ENCODE data around the gene CDK14. TPM values are rescaled to one million over a fixed set of nuclear protein-coding genes. Genes with fewer than 3 reads are reported as not detected.

Gene CDK14
- total RNA-seq, 4 donors from 2014 or later = 1.1 to 12.7 (median 5.8) TPM

- DNase-seq (ENCODE audit: low spot score in 2 of 2) = no peak
- 66 to 69% methylated on average over 1 of the region's 1 CpG for WGBS, 2 donors
- H3K4me3 ChIP-seq (ENCODE audit: low read depth, poor library complexity, severe bottlenecking) = no peak overlapping the region
- intact Hi-C loops (cut with DNase I; ENCODE audit: low total_unique reads) = no loop called here
- TF ChIP-seq POLR2A (IDR thresholded peaks at IDR 0.05) (no peak), CTCF (IDR thresholded peaks at IDR 0.05) (no peak)
These were observed 222.2 kb downstream of the CDK14 start for GRCh38 chr7:90818341-90818740.

GRCh38 chr7:90821961-90822620 lies 226.0 kb downstream of the CDK14 start:
- intact Hi-C loops (cut with DNase I; ENCODE audit: low total_unique reads) = no loop called here
- TF ChIP-seq CTCF (IDR thresholded peaks at IDR 0.05) (no peak), POLR2A (IDR thresholded peaks at IDR 0.05) (no peak)
- no peak overlapping the region for H3K4me3 ChIP-seq (ENCODE audit: low read depth, poor library complexity, severe bottlenecking)
- 75 to 83% methylated on average over 4 of the region's 4 CpGs for WGBS, 2 donors
- no peak for DNase-seq (ENCODE audit: low spot score in 2 of 2)

DNA sequence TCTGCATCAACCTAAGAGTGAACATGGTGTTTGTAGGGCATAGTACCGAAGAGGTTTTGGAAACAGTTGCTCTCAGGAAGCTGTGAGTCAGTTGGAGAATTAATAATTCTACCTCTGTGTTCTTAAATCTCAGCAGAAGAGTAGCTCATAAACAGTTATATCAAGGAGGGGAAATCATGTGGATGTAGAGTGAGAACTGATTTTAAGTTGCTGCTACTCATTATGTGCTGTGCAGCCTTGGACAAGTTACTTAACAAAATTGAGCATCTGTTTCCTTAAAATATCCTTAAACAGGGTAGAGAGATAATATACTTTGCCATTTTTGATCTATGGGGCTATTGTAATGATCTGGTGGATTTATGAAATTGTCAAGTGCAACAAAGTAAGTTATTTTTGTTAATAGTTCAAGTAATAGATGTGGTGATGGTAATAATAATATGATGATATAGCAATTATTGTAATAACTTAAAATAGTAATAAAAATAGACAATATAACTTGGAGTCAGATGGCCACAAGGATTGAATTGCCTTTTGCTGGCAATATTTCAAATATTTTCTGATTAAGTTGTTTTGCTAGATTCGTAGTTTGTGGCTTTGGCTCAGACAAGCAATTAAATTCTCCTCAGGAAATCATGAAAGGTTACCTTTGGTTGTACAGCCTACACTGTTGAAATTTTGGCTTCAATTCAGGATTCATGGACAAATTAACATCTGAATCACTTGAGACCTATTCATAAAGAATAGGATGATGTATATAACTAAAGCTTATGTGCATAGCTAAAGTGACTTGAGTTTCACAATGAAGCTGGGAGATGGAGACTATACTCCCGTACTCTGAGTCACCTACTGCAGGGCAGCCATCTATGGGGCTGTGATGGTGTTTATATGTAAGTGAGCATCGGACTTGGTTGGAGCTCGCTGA lies 228.5 kb downstream of the CDK14 start:
- intact Hi-C loops (cut with DNase I; ENCODE audit: low total_unique reads) = no loop called here
- H3K4me3 ChIP-seq (ENCODE audit: low read depth, poor library complexity, severe bottlenecking) = no peak overlapping the region
- 43 to 50% methylated on average over 5 of the region's 5 CpGs for WGBS, 2 donors
- TF ChIP-seq CTCF (IDR thresholded peaks at IDR 0.05) (no peak), POLR2A (IDR thresholded peaks at IDR 0.05) (no peak)
- no peak for DNase-seq (ENCODE audit: low spot score in 2 of 2)

- DNase-seq (ENCODE audit: low spot score in 2 of 2) = no peak
- intact Hi-C loops (cut with DNase I; ENCODE audit: low total_unique reads) = no loop called here
- 50 to 63% methylated on average over 2 of the region's 2 CpGs for WGBS, 2 donors
These were observed 229.7 kb downstream of the CDK14 start for GRCh38 chr7:90825779-90826178.

DNA sequence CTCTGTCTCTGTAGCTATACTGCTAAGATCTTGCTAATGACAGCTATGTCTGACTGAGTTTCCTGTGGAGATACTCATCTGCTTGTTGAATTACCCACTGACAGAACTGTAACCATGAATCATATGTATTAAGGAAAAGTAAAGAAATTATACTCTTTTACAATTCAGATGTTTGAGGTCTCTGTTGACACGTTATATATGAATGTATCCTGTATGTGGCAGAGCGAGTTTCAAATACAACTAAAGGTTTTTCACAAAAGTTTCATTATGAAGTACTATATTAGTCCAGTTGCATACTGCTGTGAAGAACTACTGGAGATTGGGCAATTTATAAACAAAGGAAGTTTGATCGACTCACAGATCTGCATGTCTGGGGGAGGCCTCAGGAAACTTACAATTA lies 232.5 kb downstream of the CDK14 start:
- intact Hi-C loops (cut with DNase I; ENCODE audit: low total_unique reads) = no loop called here
- TF ChIP-seq CTCF (IDR thresholded peaks at IDR 0.05) (no peak), POLR2A (IDR thresholded peaks at IDR 0.05) (no peak)
- DNase-seq (ENCODE audit: low spot score in 2 of 2) = no peak
- H3K4me3 ChIP-seq (ENCODE audit: low read depth, poor library complexity, severe bottlenecking) = no peak overlapping the region
- 86 to 96% methylated on average over 3 of the region's 3 CpGs for WGBS, 2 donors

More at GRCh38 chr7:90825779-90826178, 229.7 kb downstream of the CDK14 start:
- TF ChIP-seq POLR2A (IDR thresholded peaks at IDR 0.05) (no peak), CTCF (IDR thresholded peaks at IDR 0.05) (no peak)
- no peak overlapping the region for H3K4me3 ChIP-seq (ENCODE audit: low read depth, poor library complexity, severe bottlenecking)
